ENCODE data around the gene PTPN13.
A peak's percentile ranks its signal among the peaks of the same experiment; 100 is the strongest.

Gene PTPN13

GRCh38 chr4:86819561-86819960 lies 225.4 kb downstream of the PTPN13 start:
- no peak for DNase-seq (ENCODE audit: low read depth)

- DNase-seq (ENCODE audit: low read depth), result no peak
These were observed 227.0 kb downstream of the PTPN13 start for GRCh38 chr4:86821151-86821550.

- DNase-seq (ENCODE audit: low read depth), result no peak
These were observed 228.0 kb downstream of the PTPN13 start for GRCh38 chr4:86822136-86822535.

- no peak for DNase-seq (ENCODE audit: low read depth)
These were observed 231.4 kb downstream of the PTPN13 start for GRCh38 chr4:86825511-86825910.

- DNase-seq (ENCODE audit: low read depth), result peak; percentile 78
These were observed 237.4 kb downstream of the PTPN13 start for GRCh38 chr4:86831262-86832130.

- no peak for DNase-seq (ENCODE audit: low read depth)
These were observed 239.5 kb downstream of the PTPN13 start for GRCh38 chr4:86833615-86834014.

- peak; percentile 69 for DNase-seq (ENCODE audit: low read depth)
These were observed 240.8 kb downstream of the PTPN13 start for GRCh38 chr4:86834901-86835300.

GRCh38 chr4:86835677-86836076 lies 241.6 kb downstream of the PTPN13 start:
- DNase-seq (ENCODE audit: low read depth), result no peak

- DNase-seq (ENCODE audit: low read depth), result no peak
These were observed 243.8 kb downstream of the PTPN13 start for GRCh38 chr4:86837691-86838503.

GRCh38 chr4:86840858-86841257 lies 246.7 kb downstream of the PTPN13 start:
- no peak for DNase-seq (ENCODE audit: low read depth)

- DNase-seq (ENCODE audit: low read depth), result no peak
These were observed 247.2 kb downstream of the PTPN13 start for GRCh38 chr4:86841309-86841708.

GRCh38 chr4:86845593-86845992 lies 251.5 kb downstream of the PTPN13 start:
- DNase-seq (ENCODE audit: low read depth), result no peak

GRCh38 chr4:86846921-86847320 lies 252.8 kb downstream of the PTPN13 start:
- DNase-seq (ENCODE audit: low read depth), result peak; percentile 56

- DNase-seq (ENCODE audit: low read depth), result no peak
These were observed 253.5 kb downstream of the PTPN13 start for GRCh38 chr4:86847571-86847970.

GRCh38 chr4:86848136-86848535 lies 254.0 kb downstream of the PTPN13 start:
- DNase-seq (ENCODE audit: low read depth), result no peak

- DNase-seq (ENCODE audit: low read depth), result no peak
These were observed 254.9 kb downstream of the PTPN13 start, which contains the start of gene SLC10A6 for GRCh38 chr4:86848732-86849619. Gene SLC10A6, minus strand, starts transcription at chr4:86849384. Its CDS starts 269 bp downstream, at chr4:86849115.

GRCh38 chr4:86853209-86853608 lies 259.1 kb downstream of the PTPN13 start:
- no peak for DNase-seq (ENCODE audit: low read depth)

- DNase-seq (ENCODE audit: low read depth), result peak; percentile 53
These were observed 261.5 kb downstream of the PTPN13 start for GRCh38 chr4:86855572-86855971.

GRCh38 chr4:86856896-86857295 lies 262.8 kb downstream of the PTPN13 start:
- no peak for DNase-seq (ENCODE audit: low read depth)

- no peak for DNase-seq (ENCODE audit: low read depth)
These were observed 263.4 kb downstream of the PTPN13 start for GRCh38 chr4:86857341-86858052.
